HG02571 (cell line): ENCODE measurements around the gene BTBD10.

Experiments
- ATAC-seq: cut with Tn5 transposase; IDR thresholded peaks from one replicate; pipeline ENCODE4 v1.9.1; 2021; ENCODE audit warnings: mild to moderate bottlenecking, moderate library complexity; ENCODE audit not compliant: unreplicated experiment

The BTBD10 gene

GRCh38 chr11:13341026-13341425 lies 122.0 kb downstream of the BTBD10 start:
- ATAC-seq: no peak

DNA sequence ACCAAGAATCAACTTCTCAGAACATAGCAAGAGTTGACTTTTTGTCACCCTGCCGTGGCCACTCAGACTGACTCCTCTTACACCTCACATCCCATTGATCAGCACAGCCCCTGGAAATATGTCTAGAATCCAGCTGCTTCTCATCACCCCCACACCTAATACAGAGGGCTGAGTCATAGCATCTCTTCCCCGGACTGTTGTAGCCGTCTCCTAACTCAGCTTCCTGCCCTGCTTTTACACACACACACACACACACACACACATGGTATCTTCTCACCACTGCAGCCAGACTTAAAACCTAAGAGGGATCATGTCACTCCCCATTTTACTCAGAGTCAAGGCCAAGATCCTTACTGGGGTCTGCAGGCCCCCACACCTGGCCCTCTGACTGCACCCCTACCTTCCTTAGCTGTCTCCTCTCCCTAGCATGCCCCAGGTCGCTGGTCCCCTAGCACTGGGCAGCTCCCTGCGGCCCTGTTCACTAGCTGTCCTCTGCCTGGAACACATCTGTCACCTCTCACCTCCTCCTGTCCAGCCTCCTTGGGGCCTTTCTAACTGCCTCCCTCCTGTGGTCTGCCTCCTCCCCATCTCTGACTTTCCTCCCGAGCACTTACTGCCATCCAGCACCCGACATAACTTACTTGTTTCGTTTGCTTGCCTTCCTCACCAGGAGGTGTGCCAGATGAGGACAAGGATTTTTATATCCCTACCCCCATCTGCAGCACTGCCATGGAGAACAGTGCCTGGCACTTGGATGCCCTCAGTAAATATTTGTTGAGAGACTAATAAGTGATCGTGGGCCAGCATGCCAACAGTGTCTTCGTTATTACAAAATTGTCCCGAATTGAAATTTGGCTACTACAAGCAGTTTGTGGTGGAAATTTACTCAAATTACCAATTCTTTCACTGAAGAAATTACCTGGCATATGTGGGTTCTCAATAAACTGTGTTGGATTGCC lies 123.5 kb downstream of the BTBD10 start:
- no peak for ATAC-seq

DNA sequence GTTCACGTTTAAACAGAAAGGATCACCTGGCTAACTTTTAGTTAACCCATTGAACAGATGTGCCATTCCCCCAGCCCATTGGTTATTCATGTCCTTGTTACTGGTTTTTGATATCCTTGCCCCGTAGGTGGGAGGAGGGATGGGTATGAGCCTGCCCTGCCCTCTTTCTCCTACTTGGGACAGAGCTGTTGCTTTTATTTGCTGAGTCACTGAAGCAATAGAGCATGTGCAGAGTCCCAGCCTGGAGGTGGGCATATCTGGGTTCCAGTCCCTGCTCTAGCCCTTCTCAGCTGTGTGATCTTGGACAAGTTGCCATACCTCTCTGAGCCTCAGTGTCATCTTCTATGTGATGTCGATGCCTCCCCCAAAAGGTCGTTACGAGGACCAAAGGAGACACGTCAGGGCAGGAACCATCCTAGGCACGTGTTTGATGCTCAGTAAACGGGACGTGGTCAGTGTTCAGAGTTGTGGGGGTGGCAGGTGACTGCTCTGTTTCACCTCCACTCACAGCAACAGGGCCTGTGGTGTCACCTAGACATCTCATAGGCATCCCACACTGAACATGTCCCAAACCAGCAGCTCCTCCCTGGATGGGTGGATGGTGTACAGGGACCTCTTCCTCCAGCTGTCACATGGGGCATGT lies 124.5 kb downstream of the BTBD10 start:
- ATAC-seq: no peak

- ATAC-seq: no peak
Measured at GRCh38 chr11:13338019-13338426, 125.0 kb downstream of the BTBD10 start.
